Measurements from ENCODE around the gene EFCAB12. TPM values are rescaled to one million over a fixed set of nuclear protein-coding genes. Genes with fewer than 3 reads are reported as not detected.

EFCAB12 gene
- total and polyA plus RNA-seq, 2 donors (not counting 3 experiments of a cell fraction or from before 2014, with no cell fraction given): 0.15 to 0.49 TPM

DNA sequence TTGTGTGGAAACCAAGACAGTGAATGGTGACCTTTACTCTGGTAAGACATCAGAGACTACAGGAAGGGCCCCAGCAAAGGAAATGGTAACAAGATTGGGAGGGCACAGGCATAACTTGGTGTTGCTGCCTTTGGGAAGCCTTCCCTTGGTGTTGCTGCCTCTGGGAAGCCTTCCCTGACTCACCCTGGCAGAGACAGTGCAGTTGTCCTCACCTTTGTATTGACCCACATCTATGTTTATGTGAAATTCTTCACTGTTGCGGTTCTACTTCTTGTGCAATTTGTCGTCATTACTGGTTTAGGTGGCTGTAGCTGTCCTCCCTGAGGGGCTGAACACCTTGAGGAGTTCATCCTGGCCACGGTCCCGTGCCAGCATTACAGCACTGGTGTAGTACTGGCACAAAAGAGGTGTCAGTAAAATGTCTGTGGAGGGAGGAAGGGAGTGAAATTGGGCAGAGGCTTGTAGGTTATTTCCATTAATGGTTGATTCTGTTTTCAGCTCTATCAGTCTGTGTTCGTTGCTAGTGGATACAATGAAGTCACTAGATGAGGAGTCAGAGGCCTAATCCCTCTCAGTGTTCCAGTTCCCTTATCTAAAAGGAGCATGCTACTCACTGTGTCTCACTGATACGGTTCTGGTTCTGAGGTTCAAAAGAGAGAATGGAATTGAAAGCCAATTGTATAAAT is 33.2 kb upstream of the EFCAB12 start:
- DNase-seq (ENCODE audit: low read depth, low spot score): no peak
- TF ChIP-seq MYC (IDR thresholded peaks at IDR 0.05; ENCODE audit: low read depth, low read length) (no peak), POLR2A (IDR thresholded peaks at IDR 0.05; ENCODE audit: low read depth, low read length) (no peak), JUN (IDR thresholded peaks at IDR 0.05; ENCODE audit: borderline replicate concordance, insufficient read depth, insufficient read length, low read depth) (no peak), FOS (IDR thresholded peaks at IDR 0.05; ENCODE audit: borderline replicate concordance, insufficient read depth, low read length) (no peak), POLR2AphosphoS5 (IDR thresholded peaks at IDR 0.05; ENCODE audit: insufficient read depth, low read depth, low read length) (no peak), EZH2 (IDR thresholded peaks at IDR 0.05; ENCODE audit: borderline replicate concordance, low read depth, low read length, severe bottlenecking) (no peak), GATA2 (IDR thresholded peaks at IDR 0.05; ENCODE audit: insufficient read depth, insufficient read length, low read depth, low read length) (no peak)
- TF ChIP-seq, protein P1, sequence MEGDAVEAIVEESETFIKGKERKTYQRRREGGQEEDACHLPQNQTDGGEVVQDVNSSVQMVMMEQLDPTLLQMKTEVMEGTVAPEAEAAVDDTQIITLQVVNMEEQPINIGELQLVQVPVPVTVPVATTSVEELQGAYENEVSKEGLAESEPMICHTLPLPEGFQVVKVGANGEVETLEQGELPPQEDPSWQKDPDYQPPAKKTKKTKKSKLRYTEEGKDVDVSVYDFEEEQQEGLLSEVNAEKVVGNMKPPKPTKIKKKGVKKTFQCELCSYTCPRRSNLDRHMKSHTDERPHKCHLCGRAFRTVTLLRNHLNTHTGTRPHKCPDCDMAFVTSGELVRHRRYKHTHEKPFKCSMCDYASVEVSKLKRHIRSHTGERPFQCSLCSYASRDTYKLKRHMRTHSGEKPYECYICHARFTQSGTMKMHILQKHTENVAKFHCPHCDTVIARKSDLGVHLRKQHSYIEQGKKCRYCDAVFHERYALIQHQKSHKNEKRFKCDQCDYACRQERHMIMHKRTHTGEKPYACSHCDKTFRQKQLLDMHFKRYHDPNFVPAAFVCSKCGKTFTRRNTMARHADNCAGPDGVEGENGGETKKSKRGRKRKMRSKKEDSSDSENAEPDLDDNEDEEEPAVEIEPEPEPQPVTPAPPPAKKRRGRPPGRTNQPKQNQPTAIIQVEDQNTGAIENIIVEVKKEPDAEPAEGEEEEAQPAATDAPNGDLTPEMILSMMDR (IDR thresholded peaks at IDR 0.05; ENCODE audit: extremely low read depth in 1 of 2, insufficient read depth in 1 of 2, low read depth in 1 of 2, low read length in 2 of 2): no peak
- TF ChIP-seq, protein P2, sequence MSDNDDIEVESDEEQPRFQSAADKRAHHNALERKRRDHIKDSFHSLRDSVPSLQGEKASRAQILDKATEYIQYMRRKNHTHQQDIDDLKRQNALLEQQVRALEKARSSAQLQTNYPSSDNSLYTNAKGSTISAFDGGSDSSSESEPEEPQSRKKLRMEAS (IDR thresholded peaks at IDR 0.05; ENCODE audit: insufficient read depth, insufficient read length): no peak
- Histone ChIP-seq H3K4me3 (replicated peaks in 1 of 3; ENCODE audit: insufficient read depth in 1 of 3, low read depth in 1 of 3, low read length in 3 of 3) (no peak overlapping the region), H3K27me3 (ENCODE audit: control insufficient read depth in 2 of 2, insufficient read depth in 2 of 2, low read length in 2 of 2) (no peaks in the 10 kb centered on the region), H3K9me3 (replicated peaks; ENCODE audit: control insufficient read depth, insufficient read depth, low read length) (no peaks in the 10 kb centered on the region), H3K36me3 (ENCODE audit: control insufficient read depth in 2 of 2, extremely low read depth in 1 of 2, insufficient read depth in 2 of 2, low read length in 2 of 2) (peaks cover 0 to 6% of the 10 kb centered on the region in 2 experiments), H3K4me2 (ENCODE audit: insufficient read depth, low read length) (no peak overlapping the region), H2AFZ (ENCODE audit: low read depth, low read length) (no peak overlapping the region), H3K4me1 (ENCODE audit: control insufficient read depth, extremely low read depth, insufficient read depth, low read length) (no peaks in the 10 kb centered on the region), H3K9ac (replicated peaks; ENCODE audit: extremely low read depth, insufficient read depth, low read length) (no peak overlapping the region), H3K9me1 (replicated peaks; ENCODE audit: control insufficient read depth, extremely low read depth, insufficient read depth, low read length) (no peaks in the 10 kb centered on the region), H3K27ac (ENCODE audit: insufficient read depth, low read depth, low read length) (no peak overlapping the region), H4K20me1 (replicated peaks; ENCODE audit: control insufficient read depth, extremely low read depth, insufficient read depth, low read length) (no peaks in the 10 kb centered on the region), H3K79me2 (ENCODE audit: control insufficient read depth, insufficient read depth, low read length) (no peaks in the 10 kb centered on the region)
- dilution Hi-C loops (cut with MboI; ENCODE audit: extremely low pct_ligation_motif_present, low sequenced_read_pairs) (no loop called here), intact Hi-C loops (cut with micrococcal nuclease) (no loop called here)
- no peak for FAIRE-seq
- CTCF ChIA-PET: interaction anchor here (0.8 to 1.2 kb wide), 2 partner anchors 78 to 94 kb away, joined by 3 read pairs; no protein-coding TSS in a partner anchor
- BruUV-seq (replicated peaks): no TSS peak
- POLR2A ChIA-PET: no interaction called here

Data from endothelial cell of umbilical vein (primary cell).